ENCODE measurements around the gene ADCY1. TPM values are rescaled to one million over a fixed set of nuclear protein-coding genes. Genes with fewer than 3 reads are reported as not detected.

The ADCY1 gene
- total RNA-seq, 4 donors from 2014 or later, result under 0.01 to 1.5 (median 0.18) TPM

DNA sequence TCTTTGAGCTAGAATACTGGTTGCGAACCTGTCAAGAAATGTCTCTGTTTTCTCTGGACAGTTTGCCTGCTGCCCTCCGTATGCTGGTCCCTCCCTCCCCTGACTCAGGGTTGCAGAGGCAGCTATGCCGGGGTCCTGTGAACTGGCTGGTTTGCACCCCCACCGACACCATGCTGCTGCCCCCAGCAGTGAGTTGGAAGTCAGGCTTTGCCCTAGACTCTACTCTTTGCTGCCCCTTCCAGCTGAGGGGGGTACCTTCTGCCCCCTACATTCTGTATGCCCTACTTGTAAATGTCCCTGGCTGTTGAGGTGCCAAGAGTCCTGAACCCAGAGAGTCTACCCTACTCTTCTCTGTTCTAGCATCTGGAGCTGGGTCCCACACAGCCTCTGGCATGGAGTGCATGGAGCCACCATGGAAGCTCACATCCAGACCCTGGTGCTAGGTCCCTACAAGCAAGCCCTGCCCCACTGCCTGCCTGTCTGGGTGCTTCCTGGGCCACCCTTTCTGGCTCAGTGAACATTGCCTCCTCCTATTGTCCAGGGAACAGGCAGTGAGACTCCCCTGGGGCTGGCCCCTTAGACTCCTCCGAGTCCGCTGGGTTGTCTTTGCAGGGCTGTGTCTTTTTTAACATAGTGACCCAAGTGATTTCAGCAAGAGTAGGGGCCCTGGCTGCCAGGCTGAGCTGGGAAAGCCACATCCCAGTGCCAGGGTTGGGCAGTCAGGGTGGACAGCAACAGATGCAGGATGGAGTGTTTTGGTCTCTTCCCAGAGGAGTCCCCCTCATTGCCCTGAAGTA is 138.9 kb downstream of the ADCY1 start:
- Histone ChIP-seq H3K27me3 (no peaks in the 10 kb centered on the region), H3K36me3 (no peaks in the 10 kb centered on the region), H3K4me3 (no peak overlapping the region), H3K4me1 (no peaks in the 10 kb centered on the region), H3K27ac (no peak overlapping the region), H3K9me3 (no peaks in the 10 kb centered on the region)
- DNase-seq, result no peak
- no peak for TF ChIP-seq POLR2A (IDR thresholded peaks at IDR 0.05)

DNA sequence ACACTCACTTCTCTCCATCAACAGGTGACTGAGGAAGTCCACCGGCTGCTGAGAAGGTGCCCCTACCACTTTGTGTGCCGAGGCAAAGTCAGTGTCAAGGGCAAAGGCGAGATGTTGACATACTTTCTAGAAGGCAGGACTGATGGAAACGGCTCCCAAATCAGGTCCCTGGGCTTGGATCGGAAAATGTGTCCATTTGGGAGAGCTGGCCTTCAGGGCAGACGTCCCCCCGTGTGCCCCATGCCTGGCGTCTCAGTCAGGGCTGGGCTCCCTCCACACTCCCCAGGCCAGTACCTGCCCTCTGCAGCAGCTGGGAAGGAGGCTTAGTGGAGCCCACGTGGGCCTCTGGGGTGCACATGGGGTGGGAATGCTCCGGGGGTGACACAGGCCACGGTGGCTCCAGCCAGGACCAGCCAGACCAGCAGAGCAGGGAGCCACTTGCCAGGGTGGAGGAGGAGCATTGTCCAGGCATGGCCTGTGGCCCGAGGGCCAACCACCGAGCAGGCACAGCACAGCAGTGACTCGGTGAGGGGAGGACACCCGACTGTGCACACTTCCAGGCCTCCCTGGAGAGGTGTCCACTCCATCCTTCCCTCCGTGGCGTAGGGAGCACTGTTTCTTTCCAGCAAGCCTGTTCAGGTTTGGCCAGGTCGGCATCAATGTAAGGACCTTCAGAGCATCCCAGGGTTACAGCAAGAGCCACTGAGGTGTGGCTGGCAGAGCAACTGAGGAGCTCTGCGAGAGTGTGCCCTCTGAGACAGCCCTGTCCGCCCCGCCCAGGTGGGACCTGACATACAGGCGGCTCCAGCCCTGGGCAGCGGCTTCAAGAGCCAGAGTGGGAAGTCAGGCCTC is 139.7 kb downstream of the ADCY1 start:
- no peaks in the 10 kb centered on the region for H3K27me3 ChIP-seq
- H3K4me1 ChIP-seq, result no peaks in the 10 kb centered on the region
- no peaks in the 10 kb centered on the region for H3K9me3 ChIP-seq
- DNase-seq, result peak in 1 of 3 donors; percentile 38
- no peak overlapping the region for H3K27ac ChIP-seq
- TF ChIP-seq CTCF (IDR thresholded peaks at IDR 0.05), result no peak
- no peak for TF ChIP-seq POLR2A (IDR thresholded peaks at IDR 0.05)
- H3K4me3 ChIP-seq, result no peak overlapping the region
- no peaks in the 10 kb centered on the region for H3K36me3 ChIP-seq

GRCh38 chr7:45714521-45714820 is 140.3 kb downstream of the ADCY1 start:
- Histone ChIP-seq H3K27ac (no peak overlapping the region), H3K9me3 (no peaks in the 10 kb centered on the region), H3K27me3 (no peaks in the 10 kb centered on the region), H3K4me3 (no peak overlapping the region), H3K4me1 (no peaks in the 10 kb centered on the region), H3K36me3 (no peaks in the 10 kb centered on the region)
- no peak for DNase-seq
- TF ChIP-seq POLR2A (IDR thresholded peaks at IDR 0.05) (no peak), CTCF (IDR thresholded peaks at IDR 0.05) (no peak)

GRCh38 chr7:45715471-45716352 is 141.5 kb downstream of the ADCY1 start:
- Histone ChIP-seq H3K9me3 (no peaks in the 10 kb centered on the region), H3K27ac (no peak overlapping the region), H3K4me3 (no peak overlapping the region), H3K4me1 (no peaks in the 10 kb centered on the region), H3K27me3 (no peaks in the 10 kb centered on the region), H3K36me3 (no peaks in the 10 kb centered on the region)
- TF ChIP-seq CTCF (IDR thresholded peaks at IDR 0.05) (no peak), POLR2A (IDR thresholded peaks at IDR 0.05) (no peak)
- DNase-seq, result no peak

DNA sequence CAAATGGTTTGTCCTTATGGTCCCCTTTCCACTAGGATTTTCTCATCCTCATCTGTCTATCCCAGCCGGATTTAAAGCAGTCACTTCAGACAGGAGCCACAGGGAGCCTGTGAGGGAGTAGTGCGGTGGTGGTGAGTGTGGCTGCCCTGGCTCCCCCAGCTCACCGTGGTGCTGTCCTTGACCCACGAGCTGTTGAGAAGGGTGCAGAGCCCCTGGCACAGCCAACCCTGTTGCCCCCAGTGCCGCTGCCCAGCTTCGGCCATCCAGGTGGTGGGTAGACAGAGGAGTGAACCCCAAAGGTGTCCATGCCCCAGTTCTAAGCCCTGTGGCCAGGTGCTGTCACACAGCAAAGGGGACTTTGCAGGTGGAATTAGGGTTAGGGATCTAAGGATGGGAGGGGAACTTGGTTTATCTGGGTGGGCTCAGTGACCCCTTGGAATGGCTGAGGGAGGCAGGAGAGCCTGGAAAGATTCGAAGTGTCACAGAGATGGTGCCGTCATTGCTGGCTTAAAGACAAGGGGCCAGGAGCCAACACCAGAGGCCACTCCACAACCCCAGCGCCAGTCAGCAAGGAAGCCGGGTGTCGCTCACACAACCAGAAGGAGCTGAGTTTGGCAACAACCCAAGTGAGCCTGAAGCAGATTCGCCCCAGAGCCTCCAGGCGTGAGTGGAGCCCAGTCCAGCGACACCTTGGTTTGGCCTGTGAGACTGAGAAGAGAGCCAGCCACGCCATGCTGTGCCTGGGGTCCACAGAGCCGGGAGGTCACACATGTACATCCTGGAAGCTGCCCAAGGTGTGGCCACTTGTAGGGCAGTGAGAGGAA is 142.4 kb downstream of the ADCY1 start:
- no peaks in the 10 kb centered on the region for H3K4me1 ChIP-seq
- H3K4me3 ChIP-seq, result no peak overlapping the region
- no peaks in the 10 kb centered on the region for H3K9me3 ChIP-seq
- no peaks in the 10 kb centered on the region for H3K27me3 ChIP-seq
- no peak overlapping the region for H3K27ac ChIP-seq
- TF ChIP-seq CTCF (IDR thresholded peaks at IDR 0.05), result no peak
- no peak for TF ChIP-seq POLR2A (IDR thresholded peaks at IDR 0.05)
- peak in 1 of 3 donors; percentile 28 for DNase-seq
- H3K36me3 ChIP-seq, result no peaks in the 10 kb centered on the region

Measured in Peyer's patch (tissue), 4 donors.